Right atrium auricular region (tissue), 2 donors: Measurements from ENCODE around the gene RHBDF1. TPM values are rescaled to one million over a fixed set of nuclear protein-coding genes. Genes with fewer than 3 reads are reported as not detected.

Experiments used
- DNase-seq: peaks from one replicate; pipeline ENCODE4 v3.0.0-alpha.2; 2019; ENCODE audit warnings: low spot score
- H3K27ac ChIP-seq, 2 donors: fragments of 200-600 bp; sonication (generic); 1 replicate in 1 of 2; 2 replicates in 1 of 2; pipeline ENCODE4 v1.5.1; 2016 to 2019
- H3K27me3 ChIP-seq, 2 donors: fragments of 200-600 bp; sonication (generic); one replicate each; pipeline versions ENCODE4 v1.5.1 to v1.6.0; 2017 to 2019
- H3K36me3 ChIP-seq: fragments of 200-600 bp; sonication (generic); one replicate; pipeline ENCODE4 v1.5.1; 2016
- H3K4me1 ChIP-seq, 2 donors: fragments of 200-600 bp; sonication (generic); one replicate each; pipeline versions ENCODE4 v1.5.1 to v1.6.0; 2017 to 2019
- H3K4me3 ChIP-seq, 2 donors: fragments of 200-600 bp; sonication (generic); 1 replicate in 1 of 2; 2 replicates in 1 of 2; pipeline ENCODE4 v1.5.1; 2017 to 2019; ENCODE audit warnings: mild to moderate bottlenecking in 1 of 2, moderate library complexity in 1 of 2
- H3K9me3 ChIP-seq, 2 donors: fragments of 200-600 bp; sonication (generic); one replicate each; pipeline ENCODE4 v1.5.1; 2019
- total RNA-seq, 2 donors: library from RNA; depleted of rRNA; stranded (reverse); fragments of >200 nt; gene quantifications; one replicate each; pipeline ENCODE4 v1.1.0, GENCODE V29; 2016
- TF ChIP-seq, protein P1 (sequence below), 2 donors: fragments of 200-600 bp; sonication (generic); IDR thresholded peaks; one replicate each; pipeline ENCODE4 v1.5.1; 2019; ENCODE audit warnings: antibody characterized with exemption in 2 of 2

The RHBDF1 gene
- total RNA-seq, 2 donors from 2014 or later: 12.0 to 25.4 TPM

GRCh38 chr16:74051-74746, 1.8 kb upstream of the RHBDF1 start:
- H3K4me1 ChIP-seq: peaks cover 0 to 90% of the 10 kb centered on the region in 2 donors
- H3K27ac ChIP-seq: peak overlapping the region; percentile 90 to 96
- no peaks in the 10 kb centered on the region for H3K9me3 ChIP-seq
- H3K36me3 ChIP-seq: no peaks in the 10 kb centered on the region
- DNase-seq: peak; percentile 66
- H3K27me3 ChIP-seq: no peaks in the 10 kb centered on the region
- no peak overlapping the region for H3K4me3 ChIP-seq
- TF ChIP-seq, protein P1, sequence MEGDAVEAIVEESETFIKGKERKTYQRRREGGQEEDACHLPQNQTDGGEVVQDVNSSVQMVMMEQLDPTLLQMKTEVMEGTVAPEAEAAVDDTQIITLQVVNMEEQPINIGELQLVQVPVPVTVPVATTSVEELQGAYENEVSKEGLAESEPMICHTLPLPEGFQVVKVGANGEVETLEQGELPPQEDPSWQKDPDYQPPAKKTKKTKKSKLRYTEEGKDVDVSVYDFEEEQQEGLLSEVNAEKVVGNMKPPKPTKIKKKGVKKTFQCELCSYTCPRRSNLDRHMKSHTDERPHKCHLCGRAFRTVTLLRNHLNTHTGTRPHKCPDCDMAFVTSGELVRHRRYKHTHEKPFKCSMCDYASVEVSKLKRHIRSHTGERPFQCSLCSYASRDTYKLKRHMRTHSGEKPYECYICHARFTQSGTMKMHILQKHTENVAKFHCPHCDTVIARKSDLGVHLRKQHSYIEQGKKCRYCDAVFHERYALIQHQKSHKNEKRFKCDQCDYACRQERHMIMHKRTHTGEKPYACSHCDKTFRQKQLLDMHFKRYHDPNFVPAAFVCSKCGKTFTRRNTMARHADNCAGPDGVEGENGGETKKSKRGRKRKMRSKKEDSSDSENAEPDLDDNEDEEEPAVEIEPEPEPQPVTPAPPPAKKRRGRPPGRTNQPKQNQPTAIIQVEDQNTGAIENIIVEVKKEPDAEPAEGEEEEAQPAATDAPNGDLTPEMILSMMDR (IDR thresholded peaks at IDR 0.05): no peak

DNA sequence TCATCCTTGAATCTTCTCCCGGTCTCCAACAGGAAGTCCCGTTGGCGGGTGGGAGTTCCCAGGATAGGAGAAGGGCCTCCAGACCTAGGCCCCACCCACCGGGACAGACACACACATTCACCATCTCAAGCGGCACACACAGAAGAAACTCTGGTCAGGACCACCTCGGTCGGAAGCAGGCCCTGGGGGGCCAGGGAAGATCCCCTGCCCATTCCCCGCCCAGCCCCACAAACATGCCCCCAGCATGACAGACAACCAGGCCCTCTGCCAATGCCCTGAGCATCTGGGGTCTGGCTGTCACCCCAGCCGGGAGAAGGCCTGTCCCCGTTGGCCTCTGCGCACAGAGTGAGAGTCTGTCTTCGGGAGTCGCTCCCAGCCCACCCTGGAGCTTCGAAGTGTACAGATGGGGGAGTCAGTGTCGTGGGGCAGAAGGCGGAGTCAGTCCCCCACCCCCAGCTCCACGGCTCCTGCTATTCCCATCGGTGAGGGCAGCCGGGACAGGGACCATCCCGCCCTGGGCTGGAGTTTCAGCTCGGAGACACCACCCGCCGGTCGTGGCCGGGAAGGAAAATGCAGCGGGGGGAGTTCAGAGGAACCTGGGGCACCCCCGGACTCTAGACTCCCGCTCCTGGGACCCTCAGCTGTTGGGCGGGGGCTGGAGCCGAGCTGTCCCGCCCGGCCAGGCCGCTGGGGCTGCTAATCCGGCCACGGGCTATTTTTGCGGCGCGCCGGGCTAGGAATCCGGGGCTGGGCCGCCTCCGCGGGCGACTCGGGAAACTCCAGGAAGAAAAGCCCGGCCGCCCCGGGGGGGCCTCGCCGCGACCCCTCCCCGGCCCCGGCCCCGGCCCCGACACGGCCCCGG, 660 bp downstream of the RHBDF1 start:
- H3K27ac ChIP-seq: peak overlapping the region; percentile 90
- peak overlapping the region; percentile 66 to 85 for H3K4me3 ChIP-seq
- peaks cover 0 to 95% of the 10 kb centered on the region in 2 donors for H3K4me1 ChIP-seq
- peak; percentile 92 for DNase-seq
- H3K36me3 ChIP-seq: no peaks in the 10 kb centered on the region
- no peaks in the 10 kb centered on the region for H3K9me3 ChIP-seq
- no peaks in the 10 kb centered on the region for H3K27me3 ChIP-seq
- TF ChIP-seq, protein P1 (IDR thresholded peaks at IDR 0.05): peak in 1 of 2 donors; percentile 19

- peaks cover 0 to 95% of the 10 kb centered on the region in 2 donors for H3K4me1 ChIP-seq
- TF ChIP-seq, protein P1 (IDR thresholded peaks at IDR 0.05): no peak
- no peaks in the 10 kb centered on the region for H3K27me3 ChIP-seq
- H3K36me3 ChIP-seq: no peaks in the 10 kb centered on the region
- no peaks in the 10 kb centered on the region for H3K9me3 ChIP-seq
- DNase-seq: no peak
- H3K4me3 ChIP-seq: peak overlapping the region; percentile 66 to 85
- H3K27ac ChIP-seq: peak overlapping the region; percentile 90
Measured at GRCh38 chr16:71210-71539, 1.3 kb downstream of the RHBDF1 start.

GRCh38 chr16:69181-69580, 3.2 kb downstream of the RHBDF1 start:
- Histone ChIP-seq H3K4me3 (no peak overlapping the region), H3K36me3 (peaks cover 10% of the 10 kb centered on the region), H3K9me3 (no peaks in the 10 kb centered on the region), H3K27me3 (no peaks in the 10 kb centered on the region), H3K27ac (no peak overlapping the region), H3K4me1 (peaks cover 0 to 84% of the 10 kb centered on the region in 2 donors)
- DNase-seq: no peak
- TF ChIP-seq, protein P1 (IDR thresholded peaks at IDR 0.05): no peak

DNA sequence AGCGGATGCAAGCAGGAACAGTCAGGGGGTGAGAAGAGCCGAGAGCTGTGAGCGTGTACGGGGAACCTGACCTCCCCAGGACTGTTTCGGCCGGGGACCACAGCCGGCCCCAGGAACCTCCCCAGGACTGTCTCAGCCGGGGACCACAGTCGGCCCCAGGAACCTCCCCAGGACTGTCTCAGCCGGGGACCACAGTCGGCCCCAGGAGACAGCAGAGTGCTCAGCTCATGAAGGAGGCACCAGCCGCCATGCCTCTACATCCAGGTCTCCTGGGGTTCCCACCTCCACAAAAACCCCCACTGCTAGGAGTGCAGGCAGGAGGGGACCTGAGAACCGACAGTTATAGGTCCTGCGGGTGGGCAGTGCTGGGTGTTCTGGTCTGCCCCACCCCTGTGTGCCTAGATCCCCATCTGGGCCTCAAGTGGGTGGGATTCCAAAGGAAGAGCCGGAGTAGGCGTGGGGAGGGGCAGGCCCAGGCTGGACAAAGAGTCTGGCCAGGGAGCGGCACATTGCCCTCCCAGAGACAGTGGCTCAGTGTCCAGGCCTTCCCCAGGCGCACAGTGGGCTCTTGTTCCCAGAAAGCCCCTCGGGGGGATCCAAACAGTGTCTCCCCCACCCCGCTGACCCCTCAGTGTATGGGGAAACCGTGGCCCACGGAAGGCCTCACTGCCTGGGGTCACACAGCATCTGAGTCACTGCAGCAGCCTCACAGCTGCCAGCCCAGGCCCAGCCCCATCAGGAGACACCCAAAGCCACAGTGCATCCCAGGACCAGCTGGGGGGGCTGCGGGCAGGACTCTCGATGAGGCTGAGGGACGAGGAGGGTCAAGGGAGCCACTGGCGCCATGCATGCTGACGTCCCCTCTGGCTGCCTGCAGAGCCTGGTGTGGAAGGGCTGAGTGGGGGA, 4.3 kb downstream of the RHBDF1 start:
- no peaks in the 10 kb centered on the region for H3K27me3 ChIP-seq
- H3K36me3 ChIP-seq: peaks cover 21% of the 10 kb centered on the region
- H3K4me3 ChIP-seq: no peak overlapping the region
- peaks cover 0 to 73% of the 10 kb centered on the region in 2 donors for H3K4me1 ChIP-seq
- DNase-seq: no peak
- peak overlapping the region; percentile 1 to 11 for H3K27ac ChIP-seq
- TF ChIP-seq, protein P1 (IDR thresholded peaks at IDR 0.05): no peak
- H3K9me3 ChIP-seq: no peaks in the 10 kb centered on the region
